Ecto neural progenitor cell (in vitro differentiated cells): ENCODE results near the gene GNS.
"Not testable (repeated sequence)": the region's sequence is repeated elsewhere in the genome, so short reads cannot be mapped to it uniquely, and the experiment has no call there.

ENCODE experiments used
- DNase-seq: peaks from one replicate; pipeline ENCODE4 v3.0.0-alpha.2; 2018; ENCODE audit warnings: low spot score

Gene GNS

DNA sequence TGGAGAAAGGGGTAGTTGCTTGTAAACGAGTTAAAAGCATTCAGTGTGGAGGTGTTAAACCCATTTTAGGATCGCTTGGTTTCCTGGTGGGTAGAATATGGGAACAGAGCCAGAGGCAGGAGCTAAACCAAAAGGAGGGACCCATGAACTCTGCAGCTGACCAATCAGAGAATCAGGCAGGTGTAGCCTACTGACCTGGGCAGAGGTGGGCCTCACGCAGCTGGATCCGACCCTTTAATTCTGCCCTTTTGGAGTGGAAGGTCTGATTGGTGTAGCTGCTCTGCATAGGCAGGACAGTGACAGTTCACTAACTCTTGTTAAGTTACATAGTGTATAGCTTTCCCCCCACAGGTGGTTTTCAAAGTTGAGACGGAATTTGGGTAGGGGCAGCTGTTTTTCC, 63.7 kb downstream of the GNS start:
- DNase-seq, result no peak

DNA sequence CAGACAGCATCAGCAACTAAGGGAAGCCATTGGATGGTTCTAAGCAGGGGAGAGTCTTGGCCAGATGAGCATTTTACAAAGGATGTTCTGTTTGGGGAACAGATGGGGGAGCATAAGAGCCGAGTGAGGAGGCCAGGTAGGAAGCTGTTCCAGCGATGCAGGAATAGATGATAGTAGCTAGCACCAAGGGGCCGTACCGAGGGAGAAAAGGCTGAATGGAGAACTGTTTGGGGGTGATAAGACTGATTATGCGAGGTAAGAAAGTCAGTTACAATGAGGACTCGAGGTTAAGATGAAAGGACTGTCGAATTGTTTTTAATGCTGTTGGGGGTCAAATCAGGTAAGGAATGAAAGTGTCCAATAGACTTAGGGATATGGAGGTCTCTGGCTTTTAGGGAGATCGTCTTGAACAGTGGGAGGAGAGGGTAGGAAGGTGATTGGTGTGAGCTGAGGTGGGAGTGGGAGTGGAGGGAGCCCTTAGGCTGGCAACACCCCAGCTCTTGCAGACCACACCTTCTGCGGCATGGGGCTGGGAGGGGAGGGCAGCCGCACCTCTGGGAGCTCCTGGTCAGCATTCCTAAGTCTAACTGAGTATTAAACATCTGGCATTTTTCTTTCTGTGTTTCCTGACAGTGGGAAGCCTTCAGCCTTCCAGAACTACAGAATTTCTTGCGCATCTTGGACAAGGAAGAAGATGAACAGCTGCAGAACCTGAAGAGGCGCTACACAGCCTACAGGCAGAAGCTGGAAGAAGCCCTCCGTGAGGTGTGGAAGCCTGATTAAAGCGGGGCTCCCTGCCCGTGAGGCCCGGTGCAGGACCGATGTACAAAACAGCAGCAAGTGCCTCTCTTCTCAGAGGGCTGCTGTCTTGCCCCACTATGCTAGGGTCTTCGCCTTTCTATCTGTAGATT, 64.8 kb downstream of the GNS start:
- no peak for DNase-seq

DNA sequence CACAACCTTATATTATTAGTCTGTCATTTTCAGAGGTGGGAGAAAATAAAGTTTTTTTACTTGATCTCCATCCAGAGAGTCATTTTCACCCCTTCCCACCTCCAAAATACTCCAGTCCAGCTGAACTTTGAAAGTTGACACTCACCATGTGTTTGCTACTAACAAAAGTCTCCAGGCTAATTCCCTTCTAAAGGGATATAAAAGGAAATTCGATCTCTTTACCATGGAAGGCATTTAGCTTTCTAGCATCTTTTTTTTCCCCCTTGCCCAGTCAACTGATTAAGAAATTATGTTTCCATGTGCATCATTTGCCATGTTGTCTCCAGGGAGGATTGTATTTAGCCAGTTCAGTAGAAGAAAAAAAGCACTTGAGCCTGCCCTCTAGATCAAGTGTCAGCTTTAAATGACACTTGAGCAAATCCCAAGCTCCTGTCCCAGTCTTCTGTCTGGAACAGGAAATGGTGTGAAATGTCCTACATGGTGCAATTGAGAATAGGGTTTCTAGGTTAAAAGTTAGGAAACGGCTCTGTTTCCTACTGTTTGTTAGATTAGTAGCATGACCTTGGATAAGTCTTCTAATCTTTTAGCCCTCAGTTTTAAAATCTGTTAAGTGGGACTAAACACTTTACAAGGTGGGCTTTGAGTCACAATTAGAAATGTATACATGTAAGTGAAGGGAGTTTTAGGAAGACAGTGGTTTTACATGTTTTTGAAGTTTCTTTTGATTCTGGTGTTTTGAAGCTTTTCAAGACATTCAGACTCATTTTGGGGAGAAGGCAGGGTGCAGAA, 67.2 kb downstream of the GNS start:
- DNase-seq, result no peak

DNA sequence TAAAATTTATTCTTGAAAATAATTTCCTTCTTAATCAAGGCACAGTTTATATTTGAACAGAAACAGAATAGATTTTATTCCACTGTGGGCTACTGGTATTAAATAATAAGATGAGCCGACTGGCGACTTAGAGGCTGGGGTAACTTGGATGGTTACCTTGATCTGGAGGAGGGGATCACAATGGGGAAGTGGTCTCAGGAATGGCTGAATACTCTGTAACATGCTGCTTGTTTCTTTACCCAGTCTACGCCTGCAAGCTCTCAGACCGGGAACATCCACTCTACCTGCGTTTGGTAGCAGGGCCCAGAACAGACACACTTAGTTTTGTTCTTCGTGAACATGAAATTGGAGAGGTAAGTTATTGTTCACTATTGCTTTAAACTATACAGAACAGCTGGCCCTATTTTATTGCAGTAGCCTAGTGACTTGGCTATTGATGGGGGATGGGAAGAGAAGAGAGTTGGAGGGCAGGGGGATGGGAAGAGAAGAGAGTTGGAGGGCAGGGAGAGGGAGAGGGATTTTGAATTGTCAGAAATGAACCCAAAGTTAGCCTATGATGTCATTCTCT, 67.9 kb downstream of the GNS start:
- no peak for DNase-seq

DNA sequence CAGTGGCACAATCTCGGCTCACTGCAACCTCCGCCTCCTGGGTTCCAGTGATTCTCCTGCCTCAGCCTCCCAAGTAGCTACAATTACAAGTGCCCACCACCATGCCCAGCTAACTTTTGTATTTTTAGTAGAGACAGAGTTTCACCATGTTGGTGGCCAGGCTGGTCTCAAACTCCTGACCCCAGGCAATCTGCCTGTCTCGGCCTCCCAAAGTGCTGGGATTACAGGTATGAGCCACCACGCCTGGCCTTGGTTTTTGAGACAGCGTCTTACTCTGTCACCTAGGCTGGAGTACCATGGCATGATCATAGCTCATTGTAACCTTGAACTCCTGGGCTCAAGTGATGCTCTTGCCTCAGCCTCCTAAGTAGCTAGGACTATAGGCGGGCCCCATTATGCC, 69.0 kb downstream of the GNS start:
- DNase-seq, result not testable (repeated sequence)

DNA sequence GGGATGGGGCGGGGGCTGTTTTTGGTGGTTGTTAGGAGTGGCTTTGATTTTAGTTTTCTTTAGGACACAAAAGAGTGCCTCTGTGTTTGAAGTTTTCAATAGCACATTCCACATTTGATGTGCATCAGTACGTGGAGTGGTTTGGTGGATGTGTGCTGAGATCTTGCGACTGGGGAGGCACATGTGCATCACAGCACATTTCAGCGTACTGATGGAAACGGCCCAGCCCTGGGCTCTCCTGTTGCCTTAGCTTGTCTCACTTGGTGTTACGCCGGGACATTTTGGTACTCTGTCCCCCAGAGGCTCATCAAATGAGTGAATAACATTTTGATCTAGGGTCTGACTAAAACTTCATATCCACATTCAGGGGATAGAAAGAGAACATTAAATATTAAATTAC, 70.5 kb downstream of the GNS start:
- DNase-seq, result no peak

DNA sequence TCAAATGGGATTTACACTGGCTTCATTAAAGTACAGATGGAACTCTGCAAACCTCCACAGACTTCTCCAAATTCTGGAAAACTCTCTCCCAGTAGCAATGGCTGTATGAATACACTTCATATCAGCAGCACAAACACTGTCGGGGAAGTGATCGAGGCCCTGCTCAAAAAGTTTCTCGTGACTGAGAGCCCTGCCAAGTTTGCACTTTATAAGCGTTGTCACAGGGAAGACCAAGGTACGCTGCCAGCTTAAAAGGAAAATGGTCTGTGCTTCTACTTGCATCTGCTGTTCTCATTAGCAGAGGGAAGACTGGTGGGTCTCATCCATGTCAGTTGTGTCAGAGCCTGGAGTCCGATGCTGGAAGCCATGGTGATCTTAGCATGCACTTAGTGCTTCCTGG, 71.0 kb downstream of the GNS start:
- DNase-seq, result no peak

DNA sequence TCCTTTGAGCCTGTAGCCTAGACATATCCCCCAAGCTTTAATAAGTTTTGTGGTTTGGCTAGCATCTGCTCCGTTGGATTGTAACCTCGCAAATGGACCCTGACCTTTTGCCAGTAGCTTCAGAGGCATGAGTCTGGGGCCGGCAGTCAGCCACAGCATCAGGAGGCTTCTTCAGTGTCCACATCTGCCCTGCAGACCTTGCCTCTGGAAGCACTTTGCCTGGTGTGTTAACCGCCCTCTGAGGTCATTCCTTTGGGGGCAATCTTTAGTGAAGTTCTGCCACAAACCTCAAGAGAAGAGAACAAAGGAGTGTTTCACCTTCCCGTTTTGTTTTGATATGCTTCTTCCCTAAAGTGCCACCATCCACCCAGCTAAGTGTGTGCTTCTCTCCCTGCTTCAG, 71.4 kb downstream of the GNS start:
- DNase-seq, result no peak

DNA sequence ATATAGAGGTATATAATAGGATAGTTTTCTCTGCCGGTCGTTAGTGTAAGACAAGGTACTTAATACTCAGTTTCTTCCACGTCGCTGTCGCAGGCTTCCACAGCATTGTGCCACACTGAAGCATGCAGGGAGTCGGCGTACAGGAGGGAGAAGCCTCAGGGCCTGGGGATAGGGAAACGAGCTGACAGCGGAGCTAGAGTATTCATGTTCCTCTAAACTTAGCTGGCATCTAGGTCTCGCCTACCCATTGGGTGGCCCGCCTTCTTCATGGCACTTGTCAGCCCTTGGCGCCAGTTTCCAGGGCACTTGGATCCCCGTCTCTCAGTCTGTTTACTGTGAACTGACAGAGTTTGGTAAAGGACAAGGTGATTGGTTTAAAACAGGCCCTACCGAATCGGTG, 73.6 kb downstream of the GNS start:
- no peak for DNase-seq

DNA sequence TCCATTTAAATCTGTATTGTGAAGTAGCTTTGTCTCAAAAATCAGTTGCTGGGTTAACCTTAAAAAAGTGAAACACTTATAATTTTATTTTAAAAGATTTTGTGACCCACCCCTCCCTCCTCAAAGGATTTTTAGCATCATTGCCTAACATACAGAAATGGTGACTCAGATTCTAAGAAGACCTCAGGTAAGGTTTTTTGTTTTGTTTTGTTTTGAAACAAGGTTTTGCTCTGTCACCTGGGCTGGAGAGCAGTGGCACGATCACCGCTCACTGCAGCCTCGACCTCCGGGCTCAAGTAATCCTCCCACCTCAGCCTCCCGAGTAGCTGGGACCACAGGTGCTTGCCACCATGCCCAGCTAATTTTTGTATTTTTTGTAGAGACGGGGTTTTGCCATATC, 74.2 kb downstream of the GNS start:
- DNase-seq, result no peak

DNA sequence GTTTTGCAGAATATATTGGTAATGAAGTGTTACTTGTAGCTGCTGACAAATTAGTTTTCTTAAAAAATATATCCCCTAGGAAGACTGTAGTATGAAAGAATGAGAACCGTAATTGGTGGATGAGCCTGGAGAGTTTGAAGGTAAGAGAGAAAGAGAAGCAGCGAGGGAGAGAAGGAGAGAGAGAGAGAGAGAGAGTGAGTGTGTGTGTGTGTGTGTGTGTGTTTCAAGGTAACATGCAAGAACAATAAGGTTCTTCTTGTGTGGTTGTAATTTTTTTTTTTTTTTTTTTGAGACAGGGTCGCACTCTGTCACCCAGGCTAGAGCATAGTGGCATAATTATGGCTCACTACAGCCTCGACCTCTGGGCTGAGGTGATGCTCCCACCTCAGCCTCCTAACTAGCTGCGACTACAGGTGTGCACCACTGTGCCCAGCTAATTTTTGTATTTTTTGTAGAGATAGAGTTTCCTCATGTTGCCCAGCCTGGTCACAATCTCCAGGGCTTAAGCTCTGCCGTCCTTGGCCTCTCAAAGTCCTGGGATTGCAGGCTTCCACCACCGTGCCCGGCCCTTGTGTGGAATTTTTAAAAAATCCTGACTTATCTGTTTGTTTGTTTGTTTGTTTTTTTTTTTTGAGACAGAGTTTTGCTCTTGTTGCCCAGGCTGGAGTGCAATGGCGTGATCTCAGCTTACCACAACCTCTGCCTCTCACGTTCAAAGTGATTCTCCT, 75.2 kb downstream of the GNS start:
- no peak for DNase-seq

DNA sequence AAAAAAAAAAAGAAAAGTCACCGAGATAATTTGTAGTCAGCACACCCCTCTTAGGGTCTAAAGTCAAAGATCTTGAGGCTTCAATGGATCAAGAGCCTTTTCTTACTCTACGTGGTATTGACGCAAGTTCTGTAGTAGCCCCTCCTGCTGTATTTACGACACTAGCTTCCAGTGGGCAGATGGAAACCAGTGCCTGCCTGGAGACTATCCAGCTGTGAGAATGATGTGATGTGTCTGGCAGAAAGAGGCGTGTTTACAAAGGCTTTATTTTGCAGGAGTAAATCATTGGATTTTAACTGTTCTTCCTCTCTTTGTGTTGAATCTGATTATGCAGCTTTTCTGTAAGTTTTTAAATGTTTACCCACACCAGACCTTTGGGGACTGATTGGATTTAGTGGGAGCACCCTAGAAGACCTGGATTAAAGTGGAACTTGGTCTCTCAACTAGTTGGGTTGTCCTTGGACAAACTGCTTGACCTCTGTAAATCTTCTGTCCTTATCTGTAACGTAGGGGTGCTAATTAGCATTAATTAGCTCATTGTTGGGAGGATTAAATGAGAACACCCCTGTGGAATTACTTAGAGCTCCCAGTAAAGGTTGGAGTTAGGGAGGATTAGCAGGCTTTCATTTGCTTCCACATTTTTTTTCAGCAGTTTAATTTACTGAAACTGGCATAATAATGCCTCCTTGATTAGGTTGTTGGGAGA, 76.5 kb downstream of the GNS start:
- no peak for DNase-seq

DNA sequence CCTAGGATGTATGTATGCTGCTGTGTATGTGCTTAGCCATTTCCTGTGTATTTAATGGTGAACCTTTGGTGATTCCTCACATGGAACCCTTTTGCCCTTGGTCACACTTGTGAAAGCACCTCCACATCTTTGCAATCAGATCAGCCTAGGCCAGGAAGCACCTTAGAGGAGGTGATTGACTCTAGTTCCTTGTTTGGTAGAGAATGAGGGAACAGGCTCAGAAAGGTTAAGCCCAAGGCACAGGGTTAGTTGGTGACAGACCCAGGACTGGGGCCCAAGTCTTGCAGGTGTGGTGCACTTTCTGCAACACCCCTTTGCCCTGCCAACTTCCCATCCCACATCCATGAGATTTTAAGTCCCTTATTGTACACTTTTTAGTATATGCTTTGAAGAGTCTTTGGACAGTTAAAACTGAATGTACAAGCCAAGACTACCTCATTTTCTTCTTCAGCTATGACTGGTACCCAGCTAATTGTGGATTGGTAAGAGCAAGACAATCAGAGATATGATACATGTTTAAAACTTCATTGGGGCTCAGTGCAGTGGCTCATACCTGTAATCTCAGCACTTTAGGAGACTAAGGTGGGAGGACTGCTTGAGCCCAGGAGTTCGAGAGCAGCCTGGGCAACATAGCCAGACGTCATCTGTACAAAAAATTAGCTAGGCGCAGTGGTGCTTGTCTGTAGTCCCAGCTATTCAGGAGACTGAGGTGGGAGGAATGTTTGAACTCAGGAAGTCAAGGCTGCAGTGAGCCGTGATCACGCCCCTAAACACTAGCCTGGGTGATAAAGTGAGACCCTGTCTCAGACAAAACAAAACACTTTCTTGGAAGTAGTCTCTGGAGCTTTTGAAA, 77.8 kb downstream of the GNS start:
- DNase-seq, result no peak

DNA sequence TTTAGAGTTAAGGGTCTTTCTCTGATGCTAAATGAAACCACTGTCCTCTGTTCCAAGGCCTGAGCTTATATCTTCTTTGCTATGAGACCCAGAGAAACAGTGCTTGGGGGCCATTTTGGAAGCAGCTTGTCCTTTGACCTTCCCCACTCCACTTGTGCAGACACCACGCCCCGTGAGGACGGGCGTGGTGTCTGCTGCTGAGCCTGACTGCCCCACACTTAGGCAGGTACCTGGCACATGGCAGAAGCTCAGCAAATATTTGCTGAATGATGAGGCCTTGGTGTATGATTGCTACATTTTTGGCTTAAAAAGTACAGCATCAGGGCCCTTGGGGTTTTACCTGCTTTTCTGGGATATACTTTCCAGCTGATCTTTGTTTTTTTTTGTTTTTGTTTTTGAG, 79.0 kb downstream of the GNS start:
- no peak for DNase-seq

DNA sequence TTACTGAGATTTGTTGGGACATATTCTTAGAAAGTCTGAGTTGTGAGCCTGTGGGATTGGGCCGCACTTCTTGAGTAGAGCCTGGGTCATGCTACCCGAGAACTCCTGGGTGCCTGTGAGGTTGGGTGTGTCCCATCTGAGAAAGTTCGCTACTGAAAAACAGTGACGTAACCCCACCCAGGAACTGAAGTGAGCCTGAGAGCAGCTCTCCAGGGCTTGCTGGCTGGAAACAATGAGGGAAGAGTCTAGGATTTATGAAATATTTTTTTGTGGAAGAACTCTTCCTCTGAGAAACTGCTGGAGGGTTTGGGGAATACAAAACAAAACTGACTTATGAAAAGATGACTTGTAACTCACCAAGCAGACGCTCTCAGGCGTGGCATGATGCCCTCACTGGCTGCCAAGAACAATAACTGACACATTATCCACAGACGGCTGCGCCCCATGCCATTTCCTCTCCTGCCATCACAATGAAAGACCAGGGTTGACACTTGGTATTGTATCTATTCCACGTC, 79.7 kb downstream of the GNS start:
- no peak for DNase-seq

DNA sequence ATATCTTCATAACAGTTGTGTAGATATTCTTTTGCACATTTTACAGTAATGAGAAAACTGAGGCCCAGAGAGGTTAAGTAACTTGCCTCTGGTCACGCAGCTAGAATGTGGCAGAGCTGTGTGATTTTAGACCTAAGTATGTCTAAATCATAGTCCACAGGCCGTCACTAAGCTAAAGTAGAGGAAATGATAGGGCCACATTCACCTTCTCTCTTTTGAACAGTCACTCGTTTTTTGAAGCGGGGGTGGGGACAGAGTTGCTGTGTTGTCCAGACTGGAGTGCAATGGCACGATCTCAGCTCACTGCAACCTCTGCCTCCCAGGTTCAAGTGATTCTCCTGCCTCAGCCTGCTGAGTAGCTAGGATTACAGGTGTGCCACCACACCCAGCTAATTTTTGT, 80.4 kb downstream of the GNS start:
- no peak for DNase-seq

DNA sequence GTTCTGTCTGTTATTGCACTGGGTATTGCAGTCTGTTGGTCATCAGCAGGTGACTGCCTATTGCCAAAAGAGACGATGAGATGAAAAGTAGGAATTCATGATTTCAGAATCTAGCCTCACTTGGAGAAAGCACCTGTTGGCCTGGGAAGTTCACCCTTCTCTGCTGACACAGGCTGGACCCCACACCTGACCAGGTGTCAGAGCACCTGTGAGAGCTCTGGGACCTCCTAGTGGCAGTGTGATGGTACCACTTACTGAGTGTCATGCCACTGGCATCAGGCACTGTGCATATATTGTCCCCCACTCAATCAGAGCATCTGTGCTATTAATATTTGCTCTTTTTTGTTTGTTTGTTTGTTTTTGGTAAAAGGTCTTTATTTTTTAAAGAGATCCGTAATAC, 81.0 kb downstream of the GNS start:
- DNase-seq, result no peak

DNA sequence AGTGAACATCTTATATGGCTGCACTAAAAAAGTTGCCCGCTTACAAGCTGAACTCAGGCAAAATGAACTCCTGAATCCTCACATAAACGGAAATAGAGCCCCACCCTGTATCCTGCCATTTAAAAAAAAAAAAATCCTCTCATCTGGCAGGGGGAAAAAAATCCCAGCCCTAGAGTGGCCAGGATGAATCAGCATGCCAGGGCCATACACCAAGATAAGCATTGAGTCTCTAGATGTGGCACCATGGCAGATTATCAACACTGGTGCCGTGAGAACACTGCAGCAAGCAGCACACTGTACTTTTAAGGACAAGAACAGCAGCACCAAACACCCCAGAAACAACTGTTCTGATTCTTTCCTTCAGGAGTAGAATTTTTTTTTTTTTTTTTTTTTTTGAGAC, 83.4 kb downstream of the GNS start:
- no peak for DNase-seq

DNA sequence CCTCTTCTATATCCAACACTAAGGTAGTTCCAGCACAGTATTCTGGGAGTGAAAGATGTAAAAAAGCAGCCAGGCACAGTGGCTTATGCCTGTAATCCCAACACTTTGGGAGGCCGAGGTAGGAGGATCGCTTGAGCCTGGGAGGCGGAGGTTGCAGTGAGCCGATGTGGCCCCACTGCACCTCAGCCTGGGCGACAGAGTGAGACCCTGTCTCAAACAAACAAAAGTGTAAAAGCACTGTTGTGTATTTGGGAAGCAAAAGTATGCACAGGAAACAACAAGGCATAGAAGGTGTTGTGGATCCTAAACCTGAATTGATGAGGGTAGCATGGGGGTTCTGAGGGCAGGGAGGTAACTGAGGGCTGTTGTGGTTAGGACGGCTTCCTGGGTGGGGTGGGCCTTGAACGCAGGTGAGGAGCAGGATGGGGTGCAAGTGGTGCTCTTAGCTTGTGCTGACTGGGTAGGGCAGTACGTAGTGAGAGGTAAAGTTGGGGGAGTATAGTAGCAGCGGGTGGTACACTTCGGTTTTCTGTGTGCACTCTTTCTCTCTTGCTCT, 84.8 kb downstream of the GNS start:
- DNase-seq, result no peak

DNA sequence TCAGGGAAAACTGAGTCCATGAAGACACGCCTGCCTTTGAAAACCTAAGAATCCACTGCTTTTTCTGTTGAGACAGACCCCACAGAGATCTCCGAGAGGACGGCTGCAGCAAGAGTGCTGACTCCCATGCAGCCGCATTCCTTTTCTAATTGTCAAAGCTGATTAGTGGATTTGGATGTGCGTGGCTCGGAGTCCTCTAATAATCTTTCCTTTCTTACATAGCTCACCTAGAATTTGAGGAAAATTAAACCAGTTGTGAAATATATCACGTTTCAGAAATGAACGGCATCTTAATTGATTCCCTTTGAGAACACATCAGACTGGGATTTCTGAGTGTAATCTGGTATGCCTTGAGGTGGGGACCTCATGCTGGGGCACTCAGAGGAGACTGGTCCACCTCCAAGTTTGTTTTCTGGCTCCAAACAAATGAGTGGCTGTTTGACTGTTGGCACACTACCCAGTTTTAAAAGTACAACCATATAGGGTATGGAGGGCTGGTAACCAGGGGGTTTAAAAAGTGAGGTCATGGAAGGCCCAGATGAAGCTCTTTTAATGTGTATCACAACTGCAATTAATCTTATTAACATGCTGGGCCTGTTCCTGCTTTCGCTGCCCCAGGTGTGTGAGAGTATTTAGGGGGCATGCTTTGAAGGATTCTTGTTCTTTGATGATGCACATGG, 85.6 kb downstream of the GNS start:
- no peak for DNase-seq
